GM19463 (cell line): ENCODE data around the gene TGM1.
"Not testable (repeated sequence)": the region's sequence is repeated elsewhere in the genome, so short reads cannot be mapped to it uniquely, and the experiment has no call there.

ENCODE experiments used
- ATAC-seq: cut with Tn5 transposase; IDR thresholded peaks from one replicate; pipeline ENCODE4 v1.9.1; 2021; ENCODE audit warnings: mild to moderate bottlenecking, moderate library complexity; ENCODE audit not compliant: unreplicated experiment

The TGM1 gene

GRCh38 chr14:24234095-24235005 lies 28.6 kb downstream of the TGM1 start:
- ATAC-seq, result no peak

GRCh38 chr14:24233538-24233866 lies 29.5 kb downstream of the TGM1 start:
- no peak for ATAC-seq

GRCh38 chr14:24232645-24233537 lies 30.1 kb downstream of the TGM1 start, which contains the start of gene GMPR2:
Gene GMPR2, plus strand, starts transcription at chr14:24232929. Its CDS starts 325 bp downstream, at chr14:24233254.
- ATAC-seq, result peak; percentile 55

GRCh38 chr14:24232121-24232644 lies 30.8 kb downstream of the TGM1 start, which contains the start of gene NEDD8:
Gene NEDD8, minus strand, starts transcription at chr14:24232367. Its CDS starts 100 bp downstream, at chr14:24232267.
- ATAC-seq, result peak; percentile 82

- no peak for ATAC-seq
Observed at GRCh38 chr14:24231263-24232120, 31.5 kb downstream of the TGM1 start.

- ATAC-seq, result no peak
Observed at GRCh38 chr14:24228902-24229301, 34.1 kb downstream of the TGM1 start.

GRCh38 chr14:24226473-24226872 lies 36.5 kb downstream of the TGM1 start:
- no peak for ATAC-seq

GRCh38 chr14:24224618-24225071 lies 38.3 kb downstream of the TGM1 start:
- no peak for ATAC-seq

GRCh38 chr14:24222987-24223386 lies 40.0 kb downstream of the TGM1 start:
- ATAC-seq, result not testable (repeated sequence)

GRCh38 chr14:24219521-24219920 lies 43.5 kb downstream of the TGM1 start:
- ATAC-seq, result no peak

GRCh38 chr14:24219080-24219479 lies 43.9 kb downstream of the TGM1 start:
- no peak for ATAC-seq

GRCh38 chr14:24216876-24217275 lies 46.1 kb downstream of the TGM1 start:
- ATAC-seq, result not testable (repeated sequence)

- ATAC-seq, result no peak
Observed at GRCh38 chr14:24216345-24216699, 46.7 kb downstream of the TGM1 start.

GRCh38 chr14:24215495-24216344 lies 47.3 kb downstream of the TGM1 start, which contains the start of gene MDP1:
Gene MDP1, minus strand, starts transcription at chr14:24216066. Its CDS starts 111 bp downstream, at chr14:24215955.
- peak; percentile 70 for ATAC-seq

- no peak for ATAC-seq
Observed at GRCh38 chr14:24213866-24214662, 48.9 kb downstream of the TGM1 start.

- peak; percentile 72 for ATAC-seq
Observed at GRCh38 chr14:24212924-24213865, 49.8 kb downstream of the TGM1 start, which contains the start of gene CHMP4A. Gene CHMP4A, minus strand, starts transcription at chr14:24213488. Its CDS starts 49 bp downstream, at chr14:24213439.

- ATAC-seq, result no peak
Observed at GRCh38 chr14:24211311-24211710, 51.7 kb downstream of the TGM1 start.
